ENCODE data around the gene MED26.

MED26 gene

DNA sequence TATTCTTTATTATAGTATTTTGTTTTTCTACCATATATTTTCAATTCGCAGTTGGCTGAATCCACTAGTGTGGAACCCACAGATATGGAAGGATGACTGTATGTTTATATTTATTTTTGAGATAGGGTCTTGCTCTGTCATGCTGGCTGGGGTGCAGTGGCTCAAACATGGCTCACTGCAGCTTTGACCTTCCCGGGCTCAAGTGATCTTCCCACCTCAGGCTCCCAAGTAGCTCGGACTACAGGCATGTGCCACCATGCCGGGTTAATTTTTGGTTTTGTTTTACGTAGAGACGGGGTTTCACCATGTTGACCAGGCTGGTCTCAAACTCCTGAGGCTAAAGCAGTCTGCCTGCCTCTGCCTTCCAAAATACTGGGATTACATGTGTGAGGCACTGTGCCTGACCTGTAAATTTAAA lies 65.4 kb downstream of the MED26 start:
- H3K9ac ChIP-seq (ENCODE audit: low read depth, low read length, poor library complexity): no peak overlapping the region
- H3K18ac ChIP-seq (ENCODE audit: low read length): no peak overlapping the region
- peaks cover 0 to 1% of the 10 kb centered on the region in 2 donors for H3K9me3 ChIP-seq (replicated peaks in 1 of 2; ENCODE audit: control insufficient read depth in 2 of 2, insufficient read depth in 1 of 2, low read depth in 1 of 2, low read length in 2 of 2)
- no peak overlapping the region for H2AFZ ChIP-seq (ENCODE audit: low read length)
- H3K4ac ChIP-seq (ENCODE audit: low read length): no peak overlapping the region
- no peaks in the 10 kb centered on the region for H3K79me1 ChIP-seq (ENCODE audit: low read depth, low read length)
- no peak overlapping the region for H4K8ac ChIP-seq (ENCODE audit: low read depth, low read length)
- H2BK12ac ChIP-seq (ENCODE audit: low read length): no peak overlapping the region
- H3K4me1 ChIP-seq (ENCODE audit: control insufficient read depth in 2 of 2, insufficient read depth in 1 of 2, low read depth in 1 of 2, low read length in 2 of 2): no peaks in the 10 kb centered on the region
- no peak overlapping the region for H2BK15ac ChIP-seq (ENCODE audit: low read length)
- no peak overlapping the region for H2BK120ac ChIP-seq (ENCODE audit: low read depth, low read length)
- no peak overlapping the region for H2AK5ac ChIP-seq (ENCODE audit: low read depth, low read length)
- H3K27me3 ChIP-seq (ENCODE audit: control insufficient read depth in 3 of 3, insufficient read depth in 3 of 3, low read depth in 1 of 3, low read length in 3 of 3): no peaks in the 10 kb centered on the region
- no peak overlapping the region for H3K27ac ChIP-seq (replicated peaks; ENCODE audit: low read length)
- H4K91ac ChIP-seq (ENCODE audit: low read depth, low read length, poor library complexity): no peak overlapping the region
- no peak overlapping the region for H3K4me3 ChIP-seq (ENCODE audit: low read length in 2 of 2)
- H3K36me3 ChIP-seq (replicated peaks in 1 of 2; ENCODE audit: control insufficient read depth in 2 of 2, insufficient read depth in 2 of 2, low read length in 2 of 2): peaks cover 24 to 77% of the 10 kb centered on the region in 2 donors
- DNase-seq (ENCODE audit: low spot score): no peak
- H3K4me2 ChIP-seq (ENCODE audit: insufficient read depth, low read length, poor library complexity, severe bottlenecking): no peak overlapping the region
- H2BK5ac ChIP-seq (ENCODE audit: low read length): no peak overlapping the region
- no peak overlapping the region for H3K23ac ChIP-seq (ENCODE audit: low read depth, low read length, poor library complexity)
- H3K14ac ChIP-seq (ENCODE audit: low read length): no peak overlapping the region
- no CpG with 5 or more reads among the region's 6 CpGs for WGBS, 2 donors (ENCODE audit: extremely low coverage in 2 of 2, insufficient read length in 2 of 2, insufficient replicate concordance in 1 of 2)

DNA sequence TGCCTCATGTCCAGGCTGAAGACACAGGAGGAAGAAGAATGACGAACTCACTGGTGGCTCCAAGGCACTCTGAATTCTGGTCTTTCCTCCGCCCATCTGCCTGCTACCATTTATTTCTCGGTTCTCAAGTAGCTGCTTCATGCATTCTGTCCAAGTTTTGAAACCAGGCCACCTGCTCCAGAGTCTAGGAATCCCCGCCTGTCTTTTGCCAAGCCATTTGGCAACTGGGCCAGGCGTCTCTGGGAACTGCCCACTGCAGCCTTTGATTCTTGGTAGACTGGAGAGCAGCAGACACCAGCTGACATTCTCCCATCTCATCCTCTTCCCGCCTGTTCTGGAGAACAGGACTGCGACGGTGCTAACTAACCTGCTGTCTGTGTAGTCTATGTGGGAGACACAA lies 66.6 kb downstream of the MED26 start:
- WGBS, 2 donors (ENCODE audit: extremely low coverage in 2 of 2, insufficient read length in 2 of 2, insufficient replicate concordance in 1 of 2): no CpG with 5 or more reads among the region's 8 CpGs
- Histone ChIP-seq H3K23ac (ENCODE audit: low read depth, low read length, poor library complexity) (no peak overlapping the region), H3K9me3 (replicated peaks in 1 of 2; ENCODE audit: control insufficient read depth in 2 of 2, insufficient read depth in 1 of 2, low read depth in 1 of 2, low read length in 2 of 2) (peaks cover 0 to 1% of the 10 kb centered on the region in 2 donors), H3K4me2 (ENCODE audit: insufficient read depth, low read length, poor library complexity, severe bottlenecking) (no peak overlapping the region), H4K8ac (ENCODE audit: low read depth, low read length) (no peak overlapping the region), H3K4ac (ENCODE audit: low read length) (no peak overlapping the region), H3K18ac (ENCODE audit: low read length) (no peak overlapping the region), H3K14ac (ENCODE audit: low read length) (no peak overlapping the region), H3K4me1 (ENCODE audit: control insufficient read depth in 2 of 2, insufficient read depth in 1 of 2, low read depth in 1 of 2, low read length in 2 of 2) (no peaks in the 10 kb centered on the region), H3K9ac (ENCODE audit: low read depth, low read length, poor library complexity) (no peak overlapping the region), H2BK120ac (ENCODE audit: low read depth, low read length) (no peak overlapping the region), H2AK5ac (ENCODE audit: low read depth, low read length) (no peak overlapping the region), H2BK15ac (ENCODE audit: low read length) (no peak overlapping the region), H3K4me3 (ENCODE audit: low read length in 2 of 2) (no peak overlapping the region), H2AFZ (ENCODE audit: low read length) (no peak overlapping the region), H2BK12ac (ENCODE audit: low read length) (no peak overlapping the region), H3K79me1 (ENCODE audit: low read depth, low read length) (no peaks in the 10 kb centered on the region), H3K36me3 (replicated peaks in 1 of 2; ENCODE audit: control insufficient read depth in 2 of 2, insufficient read depth in 2 of 2, low read length in 2 of 2) (peaks cover 21 to 71% of the 10 kb centered on the region in 2 donors), H3K27me3 (ENCODE audit: control insufficient read depth in 3 of 3, insufficient read depth in 3 of 3, low read depth in 1 of 3, low read length in 3 of 3) (no peaks in the 10 kb centered on the region), H4K91ac (ENCODE audit: low read depth, low read length, poor library complexity) (no peak overlapping the region), H3K27ac (replicated peaks; ENCODE audit: low read length) (no peak overlapping the region), H2BK5ac (ENCODE audit: low read length) (no peak overlapping the region)
- DNase-seq (ENCODE audit: low spot score): no peak

GRCh38 chr19:16559780-16560276 lies 68.2 kb downstream of the MED26 start:
- Histone ChIP-seq H2AK5ac (ENCODE audit: low read depth, low read length) (no peak overlapping the region), H2AFZ (ENCODE audit: low read length) (no peak overlapping the region), H3K9me3 (replicated peaks in 1 of 2; ENCODE audit: control insufficient read depth in 2 of 2, insufficient read depth in 1 of 2, low read depth in 1 of 2, low read length in 2 of 2) (peaks cover 0 to 1% of the 10 kb centered on the region in 2 donors), H3K4ac (ENCODE audit: low read length) (no peak overlapping the region), H3K18ac (ENCODE audit: low read length) (no peak overlapping the region), H4K91ac (ENCODE audit: low read depth, low read length, poor library complexity) (no peak overlapping the region), H3K4me2 (ENCODE audit: insufficient read depth, low read length, poor library complexity, severe bottlenecking) (no peak overlapping the region), H3K4me1 (ENCODE audit: control insufficient read depth in 2 of 2, insufficient read depth in 1 of 2, low read depth in 1 of 2, low read length in 2 of 2) (no peaks in the 10 kb centered on the region), H3K23ac (ENCODE audit: low read depth, low read length, poor library complexity) (no peak overlapping the region), H2BK5ac (ENCODE audit: low read length) (no peak overlapping the region), H2BK120ac (ENCODE audit: low read depth, low read length) (no peak overlapping the region), H2BK15ac (ENCODE audit: low read length) (no peak overlapping the region), H4K8ac (ENCODE audit: low read depth, low read length) (no peak overlapping the region), H2BK12ac (ENCODE audit: low read length) (no peak overlapping the region), H3K27ac (replicated peaks; ENCODE audit: low read length) (no peak overlapping the region), H3K4me3 (ENCODE audit: low read length in 2 of 2) (no peak overlapping the region), H3K36me3 (replicated peaks in 1 of 2; ENCODE audit: control insufficient read depth in 2 of 2, insufficient read depth in 2 of 2, low read length in 2 of 2) (peaks cover 27 to 72% of the 10 kb centered on the region in 2 donors), H3K79me1 (ENCODE audit: low read depth, low read length) (peaks cover 2% of the 10 kb centered on the region), H3K14ac (ENCODE audit: low read length) (no peak overlapping the region), H3K9ac (ENCODE audit: low read depth, low read length, poor library complexity) (no peak overlapping the region), H3K27me3 (ENCODE audit: control insufficient read depth in 3 of 3, insufficient read depth in 3 of 3, low read depth in 1 of 3, low read length in 3 of 3) (no peaks in the 10 kb centered on the region)
- DNase-seq (ENCODE audit: low spot score): no peak
- whole genome bisulfite sequencing, 2 donors (ENCODE audit: extremely low coverage in 2 of 2, insufficient read length in 2 of 2, insufficient replicate concordance in 1 of 2): no CpG with 5 or more reads among the region's 10 CpGs

DNA sequence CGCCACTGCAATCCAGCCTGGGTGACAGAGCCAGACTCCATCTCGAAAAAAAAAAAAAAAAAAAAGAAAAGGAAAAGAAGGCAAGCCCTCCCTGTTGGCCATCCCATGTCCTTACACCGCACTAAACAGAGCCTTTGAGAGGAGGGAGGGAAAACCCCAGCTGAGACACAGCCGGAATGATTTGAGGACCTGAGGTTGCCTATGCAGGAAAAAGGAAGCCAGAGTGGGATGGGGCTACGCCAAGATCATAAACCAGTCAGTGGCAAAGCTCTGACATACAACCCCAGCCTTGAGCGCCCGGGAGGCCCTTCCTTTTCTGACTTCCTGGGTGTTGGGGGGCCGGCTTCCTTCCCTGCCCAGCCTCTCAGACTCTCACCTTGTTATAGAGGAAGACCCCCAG lies 73.2 kb downstream of the MED26 start:
- Histone ChIP-seq H3K36me3 (replicated peaks in 1 of 2; ENCODE audit: control insufficient read depth in 2 of 2, insufficient read depth in 2 of 2, low read length in 2 of 2) (peaks cover 20 to 65% of the 10 kb centered on the region in 2 donors), H3K9me3 (replicated peaks in 1 of 2; ENCODE audit: control insufficient read depth in 2 of 2, insufficient read depth in 1 of 2, low read depth in 1 of 2, low read length in 2 of 2) (peaks cover 0 to 1% of the 10 kb centered on the region in 2 donors), H2BK120ac (ENCODE audit: low read depth, low read length) (no peak overlapping the region), H2AK5ac (ENCODE audit: low read depth, low read length) (no peak overlapping the region), H3K79me1 (ENCODE audit: low read depth, low read length) (peaks cover 4% of the 10 kb centered on the region), H2BK15ac (ENCODE audit: low read length) (no peak overlapping the region), H4K8ac (ENCODE audit: low read depth, low read length) (no peak overlapping the region), H3K9ac (ENCODE audit: low read depth, low read length, poor library complexity) (no peak overlapping the region), H3K14ac (ENCODE audit: low read length) (no peak overlapping the region), H3K4me1 (ENCODE audit: control insufficient read depth in 2 of 2, insufficient read depth in 1 of 2, low read depth in 1 of 2, low read length in 2 of 2) (no peaks in the 10 kb centered on the region), H3K27me3 (ENCODE audit: control insufficient read depth in 3 of 3, insufficient read depth in 3 of 3, low read depth in 1 of 3, low read length in 3 of 3) (no peaks in the 10 kb centered on the region), H4K91ac (ENCODE audit: low read depth, low read length, poor library complexity) (no peak overlapping the region), H2BK12ac (ENCODE audit: low read length) (no peak overlapping the region), H2AFZ (ENCODE audit: low read length) (no peak overlapping the region), H3K4me3 (ENCODE audit: low read length in 2 of 2) (no peak overlapping the region), H3K27ac (replicated peaks; ENCODE audit: low read length) (no peak overlapping the region), H3K4me2 (ENCODE audit: insufficient read depth, low read length, poor library complexity, severe bottlenecking) (no peak overlapping the region), H3K18ac (ENCODE audit: low read length) (no peak overlapping the region), H2BK5ac (ENCODE audit: low read length) (no peak overlapping the region), H3K23ac (ENCODE audit: low read depth, low read length, poor library complexity) (peak overlapping the region; percentile 89), H3K4ac (ENCODE audit: low read length) (no peak overlapping the region)
- DNase-seq (ENCODE audit: low spot score): no peak
- WGBS, 2 donors (ENCODE audit: extremely low coverage in 2 of 2, insufficient read length in 2 of 2, insufficient replicate concordance in 1 of 2): no CpG with 5 or more reads among the region's 8 CpGs

Data from neuronal stem cell (in vitro differentiated cells).